NCI-H187 treated with DMSO at 0.1 percent for 48 hours (cell line): Measurements from ENCODE around the gene GPBP1L1.
"Not testable (repeated sequence)": the region's sequence is repeated elsewhere in the genome, so short reads cannot be mapped to it uniquely, and the experiment has no call there.

ENCODE experiments used
- DNase-seq: peaks from one replicate; lab custom pipeline; 2025; lab: John Stamatoyannopoulos, UW

Gene GPBP1L1

GRCh38 chr1:45686288-45687013, at the start of gene GPBP1L1:
Gene GPBP1L1, minus strand, starts transcription at chr1:45686533. Its CDS starts 27,446 bp downstream, at chr1:45659087.
- DNase-seq: peak; percentile 72

GRCh38 chr1:45730780-45731319, 44.5 kb upstream of the GPBP1L1 start:
- DNase-seq: no peak

- no peak for DNase-seq
These were observed 43.9 kb upstream of the GPBP1L1 start for GRCh38 chr1:45730075-45730779.

GRCh38 chr1:45726007-45726406, 39.7 kb upstream of the GPBP1L1 start:
- not testable (repeated sequence) for DNase-seq

GRCh38 chr1:45723248-45723930, 37.1 kb upstream of the GPBP1L1 start:
- no peak for DNase-seq

GRCh38 chr1:45722809-45723208, 36.5 kb upstream of the GPBP1L1 start:
- DNase-seq: no peak

GRCh38 chr1:45721207-45721606, 34.9 kb upstream of the GPBP1L1 start:
- DNase-seq: no peak

GRCh38 chr1:45718289-45718688, 32.0 kb upstream of the GPBP1L1 start:
- no peak for DNase-seq

- not testable (repeated sequence) for DNase-seq
These were observed 31.1 kb upstream of the GPBP1L1 start for GRCh38 chr1:45717386-45717785.

GRCh38 chr1:45716700-45717099, 30.4 kb upstream of the GPBP1L1 start:
- no peak for DNase-seq

- no peak for DNase-seq
These were observed 27.4 kb upstream of the GPBP1L1 start for GRCh38 chr1:45713711-45714110.

GRCh38 chr1:45704637-45705036, 18.3 kb upstream of the GPBP1L1 start:
- no peak for DNase-seq

- no peak for DNase-seq
These were observed 8.5 kb upstream of the GPBP1L1 start for GRCh38 chr1:45694823-45695222.

GRCh38 chr1:45693811-45694210, 7.5 kb upstream of the GPBP1L1 start:
- DNase-seq: not testable (repeated sequence)

- peak; percentile 12 for DNase-seq
These were observed 1.7 kb upstream of the GPBP1L1 start, which contains the start of gene TMEM69 for GRCh38 chr1:45687754-45688740. Gene TMEM69, plus strand, starts transcription at chr1:45688181. Its CDS starts 2,888 bp downstream, at chr1:45691069.

GRCh38 chr1:45687014-45687753, 851 bp upstream of the GPBP1L1 start:
- DNase-seq: peak; percentile 89

- peak; percentile 6 for DNase-seq
These were observed 382 bp downstream of the GPBP1L1 start for GRCh38 chr1:45686015-45686287.

GRCh38 chr1:45685308-45686014, 872 bp downstream of the GPBP1L1 start:
- no peak for DNase-seq

- no peak for DNase-seq
These were observed 1.9 kb downstream of the GPBP1L1 start for GRCh38 chr1:45684402-45684801.

GRCh38 chr1:45682942-45683341, 3.4 kb downstream of the GPBP1L1 start:
- DNase-seq: no peak
